Liver (tissue), 3 donors: ENCODE measurements around the gene GGCX.

ENCODE experiments used
- EGR1 ChIP-seq, 2 donors: IDR thresholded peaks; 2 replicates each; pipeline ENCODE4 v1.6.1; 2016 to 2018; ENCODE audit warnings: antibody characterized with exemption in 2 of 2, low read depth in 2 of 2
- FOXA1 ChIP-seq: IDR thresholded peaks from 2 replicates; pipeline ENCODE4 v1.6.1; 2016; ENCODE audit warnings: antibody characterized with exemption
- GABPA ChIP-seq, 2 donors: IDR thresholded peaks in 1 of 2; conservative IDR thresholded peaks in 1 of 2; 2 replicates each; pipeline ENCODE4 v1.6.1; 2016; ENCODE audit warnings: antibody characterized with exemption in 2 of 2, mild to moderate bottlenecking in 1 of 2, moderate library complexity in 1 of 2
- HNF4G ChIP-seq: IDR thresholded peaks from 2 replicates; pipeline ENCODE4 v1.6.1; 2016; ENCODE audit warnings: antibody characterized with exemption
- JUND ChIP-seq, 2 donors: IDR thresholded peaks; 2 replicates each; pipeline ENCODE4 v1.6.1; 2016; ENCODE audit warnings: antibody characterized with exemption in 2 of 2
- RAD21 ChIP-seq, 2 donors: IDR thresholded peaks; 2 replicates each; pipeline ENCODE4 v1.6.1; 2016; ENCODE audit warnings: antibody characterized with exemption in 2 of 2, mild to moderate bottlenecking in 2 of 2
- SP1 ChIP-seq: IDR thresholded peaks from 2 replicates; pipeline ENCODE4 v1.6.1; 2018; ENCODE audit warnings: antibody characterized with exemption, mild to moderate bottlenecking
- TAF1 ChIP-seq: conservative IDR thresholded peaks from 2 replicates; pipeline ENCODE4 v1.6.1; 2016; ENCODE audit warnings: antibody characterized with exemption, mild to moderate bottlenecking
- YY1 ChIP-seq: IDR thresholded peaks from 2 replicates; pipeline ENCODE4 v1.6.1; 2016; ENCODE audit warnings: antibody characterized with exemption, mild to moderate bottlenecking
- TF ChIP-seq, protein P1 (sequence below): IDR thresholded peaks from 2 replicates; pipeline ENCODE4 v1.6.1; 2016; ENCODE audit warnings: antibody characterized with exemption
- TF ChIP-seq, protein P2 (sequence below): fragments of 150-350 bp; IDR thresholded peaks from 2 replicates; pipeline ENCODE4 v1.5.1; 2017; ENCODE audit warnings: improper control_type of control experiment, low read depth, low read length; ENCODE audit not compliant: missing input control
- TF ChIP-seq, protein P3 (sequence below): IDR thresholded peaks from 2 replicates; pipeline ENCODE4 v1.6.1; 2016; ENCODE audit warnings: antibody characterized with exemption, mild to moderate bottlenecking
- TF ChIP-seq, protein P4 (sequence below): IDR thresholded peaks from 2 replicates; pipeline ENCODE4 v1.6.1; 2016; ENCODE audit warnings: antibody characterized with exemption
- TF ChIP-seq, protein P5 (sequence below): IDR thresholded peaks from 2 replicates; pipeline ENCODE4 v1.6.1; 2016; ENCODE audit warnings: antibody characterized with exemption
- donor health status: healthy.
- donor health status: healthy.

DNA sequence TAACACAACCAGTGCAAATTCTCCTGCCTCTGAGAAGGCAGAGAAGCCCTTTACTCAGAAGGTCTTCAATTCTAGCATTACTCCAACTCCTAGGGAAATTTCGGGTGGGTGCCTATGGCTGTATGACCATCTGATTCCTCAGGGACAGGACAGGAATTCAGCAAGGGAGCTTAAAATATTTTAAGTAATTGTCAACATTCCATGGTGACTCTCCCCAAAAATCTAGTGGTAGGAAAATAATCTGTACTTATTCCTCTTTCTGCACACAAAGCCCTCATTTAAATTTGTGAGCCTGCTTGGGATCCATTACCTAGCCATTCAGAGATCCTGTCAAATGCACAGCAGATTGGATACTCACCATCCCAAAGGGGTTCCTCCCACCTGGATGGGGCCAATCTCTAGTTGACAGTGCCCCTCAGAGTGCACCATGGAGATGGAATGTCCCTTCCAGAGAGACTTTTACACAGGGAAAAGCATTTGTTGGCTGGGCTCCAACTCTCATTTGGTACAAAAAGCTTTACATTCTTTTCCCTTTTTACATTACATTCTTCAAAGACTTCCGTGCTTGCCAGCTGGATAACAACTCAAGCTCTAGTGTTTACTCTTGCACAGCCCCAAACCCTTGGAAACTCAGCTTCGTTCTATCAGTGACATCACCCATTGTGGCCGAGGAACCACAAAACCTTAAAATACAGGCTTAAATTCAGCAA lies 44.3 kb upstream of the GGCX start:
- TF ChIP-seq, protein P1, sequence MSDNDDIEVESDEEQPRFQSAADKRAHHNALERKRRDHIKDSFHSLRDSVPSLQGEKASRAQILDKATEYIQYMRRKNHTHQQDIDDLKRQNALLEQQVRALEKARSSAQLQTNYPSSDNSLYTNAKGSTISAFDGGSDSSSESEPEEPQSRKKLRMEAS: no peak
- TF ChIP-seq RAD21 (IDR thresholded peaks at IDR 0.05) (no peak), JUND (IDR thresholded peaks at IDR 0.05) (no peak), GABPA (IDR thresholded peaks at IDR 0.05 in 1 of 2, conservative IDR thresholded peaks at IDR 0.05 in 1 of 2) (no peak), EGR1 (IDR thresholded peaks at IDR 0.05; ENCODE audit: low read depth in 2 of 2) (no peak), SP1 (no peak), YY1 (no peak), TAF1 (no peak), FOXA1 (no peak), HNF4G (no peak)
- TF ChIP-seq, protein P2, sequence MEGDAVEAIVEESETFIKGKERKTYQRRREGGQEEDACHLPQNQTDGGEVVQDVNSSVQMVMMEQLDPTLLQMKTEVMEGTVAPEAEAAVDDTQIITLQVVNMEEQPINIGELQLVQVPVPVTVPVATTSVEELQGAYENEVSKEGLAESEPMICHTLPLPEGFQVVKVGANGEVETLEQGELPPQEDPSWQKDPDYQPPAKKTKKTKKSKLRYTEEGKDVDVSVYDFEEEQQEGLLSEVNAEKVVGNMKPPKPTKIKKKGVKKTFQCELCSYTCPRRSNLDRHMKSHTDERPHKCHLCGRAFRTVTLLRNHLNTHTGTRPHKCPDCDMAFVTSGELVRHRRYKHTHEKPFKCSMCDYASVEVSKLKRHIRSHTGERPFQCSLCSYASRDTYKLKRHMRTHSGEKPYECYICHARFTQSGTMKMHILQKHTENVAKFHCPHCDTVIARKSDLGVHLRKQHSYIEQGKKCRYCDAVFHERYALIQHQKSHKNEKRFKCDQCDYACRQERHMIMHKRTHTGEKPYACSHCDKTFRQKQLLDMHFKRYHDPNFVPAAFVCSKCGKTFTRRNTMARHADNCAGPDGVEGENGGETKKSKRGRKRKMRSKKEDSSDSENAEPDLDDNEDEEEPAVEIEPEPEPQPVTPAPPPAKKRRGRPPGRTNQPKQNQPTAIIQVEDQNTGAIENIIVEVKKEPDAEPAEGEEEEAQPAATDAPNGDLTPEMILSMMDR: no peak
- TF ChIP-seq, protein P3, sequence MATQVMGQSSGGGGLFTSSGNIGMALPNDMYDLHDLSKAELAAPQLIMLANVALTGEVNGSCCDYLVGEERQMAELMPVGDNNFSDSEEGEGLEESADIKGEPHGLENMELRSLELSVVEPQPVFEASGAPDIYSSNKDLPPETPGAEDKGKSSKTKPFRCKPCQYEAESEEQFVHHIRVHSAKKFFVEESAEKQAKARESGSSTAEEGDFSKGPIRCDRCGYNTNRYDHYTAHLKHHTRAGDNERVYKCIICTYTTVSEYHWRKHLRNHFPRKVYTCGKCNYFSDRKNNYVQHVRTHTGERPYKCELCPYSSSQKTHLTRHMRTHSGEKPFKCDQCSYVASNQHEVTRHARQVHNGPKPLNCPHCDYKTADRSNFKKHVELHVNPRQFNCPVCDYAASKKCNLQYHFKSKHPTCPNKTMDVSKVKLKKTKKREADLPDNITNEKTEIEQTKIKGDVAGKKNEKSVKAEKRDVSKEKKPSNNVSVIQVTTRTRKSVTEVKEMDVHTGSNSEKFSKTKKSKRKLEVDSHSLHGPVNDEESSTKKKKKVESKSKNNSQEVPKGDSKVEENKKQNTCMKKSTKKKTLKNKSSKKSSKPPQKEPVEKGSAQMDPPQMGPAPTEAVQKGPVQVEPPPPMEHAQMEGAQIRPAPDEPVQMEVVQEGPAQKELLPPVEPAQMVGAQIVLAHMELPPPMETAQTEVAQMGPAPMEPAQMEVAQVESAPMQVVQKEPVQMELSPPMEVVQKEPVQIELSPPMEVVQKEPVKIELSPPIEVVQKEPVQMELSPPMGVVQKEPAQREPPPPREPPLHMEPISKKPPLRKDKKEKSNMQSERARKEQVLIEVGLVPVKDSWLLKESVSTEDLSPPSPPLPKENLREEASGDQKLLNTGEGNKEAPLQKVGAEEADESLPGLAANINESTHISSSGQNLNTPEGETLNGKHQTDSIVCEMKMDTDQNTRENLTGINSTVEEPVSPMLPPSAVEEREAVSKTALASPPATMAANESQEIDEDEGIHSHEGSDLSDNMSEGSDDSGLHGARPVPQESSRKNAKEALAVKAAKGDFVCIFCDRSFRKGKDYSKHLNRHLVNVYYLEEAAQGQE: no peak
- TF ChIP-seq, protein P4, sequence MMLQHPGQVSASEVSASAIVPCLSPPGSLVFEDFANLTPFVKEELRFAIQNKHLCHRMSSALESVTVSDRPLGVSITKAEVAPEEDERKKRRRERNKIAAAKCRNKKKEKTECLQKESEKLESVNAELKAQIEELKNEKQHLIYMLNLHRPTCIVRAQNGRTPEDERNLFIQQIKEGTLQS: no peak
- TF ChIP-seq, protein P5, sequence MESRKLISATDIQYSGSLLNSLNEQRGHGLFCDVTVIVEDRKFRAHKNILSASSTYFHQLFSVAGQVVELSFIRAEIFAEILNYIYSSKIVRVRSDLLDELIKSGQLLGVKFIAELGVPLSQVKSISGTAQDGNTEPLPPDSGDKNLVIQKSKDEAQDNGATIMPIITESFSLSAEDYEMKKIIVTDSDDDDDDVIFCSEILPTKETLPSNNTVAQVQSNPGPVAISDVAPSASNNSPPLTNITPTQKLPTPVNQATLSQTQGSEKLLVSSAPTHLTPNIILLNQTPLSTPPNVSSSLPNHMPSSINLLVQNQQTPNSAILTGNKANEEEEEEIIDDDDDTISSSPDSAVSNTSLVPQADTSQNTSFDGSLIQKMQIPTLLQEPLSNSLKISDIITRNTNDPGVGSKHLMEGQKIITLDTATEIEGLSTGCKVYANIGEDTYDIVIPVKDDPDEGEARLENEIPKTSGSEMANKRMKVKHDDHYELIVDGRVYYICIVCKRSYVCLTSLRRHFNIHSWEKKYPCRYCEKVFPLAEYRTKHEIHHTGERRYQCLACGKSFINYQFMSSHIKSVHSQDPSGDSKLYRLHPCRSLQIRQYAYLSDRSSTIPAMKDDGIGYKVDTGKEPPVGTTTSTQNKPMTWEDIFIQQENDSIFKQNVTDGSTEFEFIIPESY: no peak
